HG02588 (cell line): Measurements from ENCODE around the gene CMIP.
A peak's percentile ranks its signal among the peaks of the same experiment; 100 is the strongest.
"Not testable (repeated sequence)": the region's sequence is repeated elsewhere in the genome, so short reads cannot be mapped to it uniquely, and the experiment has no call there.

Source experiments
- ATAC-seq: cut with Tn5 transposase; IDR thresholded peaks from one replicate; pipeline ENCODE4 v1.9.1; 2021; ENCODE audit warnings: mild to moderate bottlenecking, moderate library complexity; ENCODE audit not compliant: unreplicated experiment

CMIP gene

DNA sequence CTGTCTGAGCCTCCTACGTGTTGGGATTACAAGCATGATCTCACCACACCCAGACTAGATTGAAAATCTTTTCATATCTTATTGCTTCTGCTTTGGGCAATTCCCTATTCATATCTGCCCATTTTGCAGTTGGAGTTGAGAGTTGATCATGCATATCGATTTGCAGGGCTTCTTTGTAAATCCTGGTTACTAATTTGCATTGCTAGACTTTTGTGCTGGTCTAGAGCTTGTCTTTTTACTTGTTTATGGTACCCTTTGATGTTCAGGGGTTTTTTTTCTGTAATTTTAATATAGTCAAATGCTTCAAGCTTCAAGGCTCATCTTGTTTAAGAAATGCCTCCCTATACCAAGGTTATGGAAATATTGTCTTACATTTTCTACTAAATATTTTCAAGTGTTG lies 23.5 kb upstream of the CMIP start:
- ATAC-seq: no peak

DNA sequence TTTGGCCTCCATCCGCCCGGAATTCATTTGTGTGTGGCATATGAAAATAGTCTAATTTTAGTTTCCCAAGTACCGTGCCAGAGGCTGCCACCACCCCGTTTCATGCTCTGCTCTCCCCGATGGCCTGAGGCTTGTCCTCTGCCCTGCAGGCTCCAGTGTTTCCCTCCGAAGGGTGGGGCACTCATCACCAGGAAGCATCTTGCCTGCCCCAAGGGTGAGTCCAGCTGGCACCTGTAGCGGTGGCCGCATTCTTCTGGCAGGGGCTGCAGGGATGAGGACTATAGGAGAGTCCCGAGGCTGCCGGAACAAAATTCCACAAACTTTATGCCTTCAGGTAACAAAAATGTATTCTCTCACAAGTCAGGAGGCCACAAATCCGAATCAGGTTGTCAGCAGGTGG lies 23.1 kb upstream of the CMIP start:
- ATAC-seq: no peak

- not testable (repeated sequence) for ATAC-seq
Observed at GRCh38 chr16:81422153-81422552, 22.5 kb upstream of the CMIP start.

DNA sequence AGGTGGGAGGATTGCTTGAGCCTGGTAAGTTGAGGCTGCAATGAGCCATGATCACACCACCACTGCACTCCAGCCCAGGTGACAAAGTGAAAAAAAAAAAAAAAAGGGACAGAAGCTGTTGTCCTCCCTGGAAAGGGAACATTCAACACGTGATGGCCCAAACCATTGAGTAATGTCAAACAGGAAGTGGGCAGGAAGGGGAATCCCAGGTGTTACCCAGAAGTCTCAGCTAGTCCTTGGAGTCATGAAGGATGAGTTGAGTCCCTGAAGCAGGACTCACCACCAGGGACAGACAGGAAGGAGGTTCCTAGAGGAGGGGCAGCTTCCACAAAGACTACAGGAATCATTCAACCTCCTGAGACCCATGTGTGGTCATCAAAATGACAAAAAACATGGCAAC lies 19.8 kb upstream of the CMIP start:
- no peak for ATAC-seq

DNA sequence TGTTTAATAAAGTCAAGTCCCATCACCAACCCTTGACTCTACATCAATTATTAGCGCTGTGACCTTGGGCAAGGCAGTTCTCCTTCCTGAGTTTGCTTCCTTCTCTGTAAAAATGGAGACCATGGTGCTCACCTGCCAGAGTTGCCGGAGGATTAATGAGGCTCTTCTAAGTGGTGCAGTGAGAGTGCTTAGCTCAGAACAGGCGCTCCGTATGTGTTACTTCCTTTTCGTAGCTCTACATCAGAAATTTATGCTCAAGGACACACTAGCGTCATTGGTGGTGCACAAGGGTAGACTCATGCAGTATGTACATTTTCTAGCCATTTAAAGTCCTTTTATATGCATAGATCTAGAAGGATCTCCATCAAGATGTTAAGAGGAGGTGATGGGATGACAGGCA lies 17.4 kb upstream of the CMIP start:
- ATAC-seq: no peak

DNA sequence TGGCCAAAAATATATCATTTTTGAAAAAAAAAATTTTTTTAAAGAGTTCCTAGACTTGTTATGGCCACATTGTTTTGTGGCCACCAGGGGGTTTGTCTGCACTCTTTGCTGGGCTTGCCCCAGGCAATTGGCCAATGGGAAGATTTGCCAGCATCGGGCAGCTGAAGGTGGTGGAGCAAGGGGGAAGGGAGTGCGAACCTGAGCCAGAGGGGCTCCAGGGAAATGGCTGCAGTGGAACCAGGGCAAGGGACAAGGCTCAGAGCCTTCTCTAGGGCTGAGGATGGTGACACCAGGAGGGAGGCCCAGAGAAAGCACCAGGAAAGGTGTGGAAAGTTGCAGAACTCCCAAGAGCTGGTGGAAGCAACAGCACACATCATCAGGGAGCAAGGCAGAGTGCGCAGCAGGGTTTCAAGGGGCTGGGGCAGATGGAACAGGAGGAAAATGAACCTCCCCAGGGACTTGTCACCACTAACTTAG lies 15.5 kb upstream of the CMIP start:
- ATAC-seq: no peak

- no peak for ATAC-seq
Observed at GRCh38 chr16:81431554-81432353, 12.9 kb upstream of the CMIP start.

- no peak for ATAC-seq
Observed at GRCh38 chr16:81432937-81433557, 11.6 kb upstream of the CMIP start.

GRCh38 chr16:81435103-81435502 lies 9.5 kb upstream of the CMIP start:
- ATAC-seq: no peak

GRCh38 chr16:81435567-81435966 lies 9.0 kb upstream of the CMIP start:
- ATAC-seq: no peak

DNA sequence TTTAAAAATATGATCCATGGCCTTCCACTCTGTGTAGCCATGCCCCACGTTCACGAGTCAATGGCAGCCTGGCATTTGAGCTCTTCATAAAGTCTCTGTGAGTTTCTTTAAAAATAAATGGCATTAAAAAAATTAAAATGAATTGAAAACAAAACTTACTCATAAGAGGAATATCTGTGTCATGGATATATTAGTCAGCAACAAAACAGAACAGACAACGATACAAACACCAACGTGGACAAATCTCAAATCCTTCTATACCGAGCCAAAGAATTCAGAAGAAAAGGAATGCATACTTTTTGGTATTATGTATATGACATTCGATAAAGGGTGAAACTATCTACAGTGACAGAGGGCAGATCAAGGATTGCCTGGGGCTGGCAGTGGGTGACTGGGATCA lies 8.2 kb upstream of the CMIP start:
- ATAC-seq: no peak

DNA sequence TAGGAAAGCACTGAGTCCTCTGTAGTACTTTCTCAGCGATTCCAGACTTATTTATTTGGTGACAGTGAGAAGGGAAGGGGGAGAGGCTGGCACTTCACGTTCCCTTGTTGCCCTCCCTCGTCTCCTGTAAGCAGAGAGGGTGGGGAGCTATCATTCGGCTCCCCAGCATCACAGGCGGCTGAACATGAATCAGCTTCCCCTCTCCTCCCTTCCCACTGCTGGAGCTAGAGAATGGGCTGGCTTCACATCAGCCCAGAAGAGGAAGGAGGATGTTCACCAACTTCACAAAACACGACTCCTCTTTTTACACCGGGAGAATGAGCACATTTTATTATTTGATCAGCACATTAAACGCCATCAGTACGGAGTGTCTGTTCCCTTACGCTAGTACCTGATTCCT lies 6.7 kb upstream of the CMIP start:
- ATAC-seq: no peak

GRCh38 chr16:81440888-81441761 lies 3.5 kb upstream of the CMIP start:
- ATAC-seq: no peak

DNA sequence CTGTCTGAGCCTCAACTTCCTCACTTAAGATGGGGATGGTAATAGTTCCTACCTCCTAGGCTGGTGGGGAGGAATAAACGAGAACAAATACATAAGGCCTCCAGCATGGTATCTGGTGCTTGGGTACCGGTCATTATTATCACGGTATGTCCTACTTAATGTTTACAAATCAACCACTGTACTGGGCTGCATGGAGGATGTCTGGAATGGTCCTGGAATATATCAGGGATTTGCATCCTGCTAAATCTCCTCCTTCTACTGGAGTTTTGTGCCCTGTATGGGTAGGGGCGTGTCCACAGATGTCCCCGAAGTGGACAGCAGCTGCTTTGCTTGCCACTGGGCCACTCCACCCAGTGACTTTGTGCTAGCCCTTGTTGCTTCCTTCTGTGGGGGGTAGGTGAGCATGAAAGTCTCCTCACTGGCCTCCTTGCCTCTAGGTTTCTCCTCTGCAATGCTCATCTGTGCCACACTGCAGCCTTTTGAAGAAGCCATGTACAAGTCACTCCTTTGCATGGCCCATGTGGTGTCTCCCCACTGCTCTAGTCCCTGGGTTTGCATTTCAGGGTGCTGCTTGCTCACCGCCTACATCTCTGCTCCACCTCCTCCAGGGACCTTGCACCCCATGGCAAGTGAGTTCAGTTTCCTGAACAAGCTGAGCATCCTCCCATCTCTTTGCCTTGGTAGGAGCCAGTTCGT lies 2.2 kb upstream of the CMIP start:
- ATAC-seq: no peak

DNA sequence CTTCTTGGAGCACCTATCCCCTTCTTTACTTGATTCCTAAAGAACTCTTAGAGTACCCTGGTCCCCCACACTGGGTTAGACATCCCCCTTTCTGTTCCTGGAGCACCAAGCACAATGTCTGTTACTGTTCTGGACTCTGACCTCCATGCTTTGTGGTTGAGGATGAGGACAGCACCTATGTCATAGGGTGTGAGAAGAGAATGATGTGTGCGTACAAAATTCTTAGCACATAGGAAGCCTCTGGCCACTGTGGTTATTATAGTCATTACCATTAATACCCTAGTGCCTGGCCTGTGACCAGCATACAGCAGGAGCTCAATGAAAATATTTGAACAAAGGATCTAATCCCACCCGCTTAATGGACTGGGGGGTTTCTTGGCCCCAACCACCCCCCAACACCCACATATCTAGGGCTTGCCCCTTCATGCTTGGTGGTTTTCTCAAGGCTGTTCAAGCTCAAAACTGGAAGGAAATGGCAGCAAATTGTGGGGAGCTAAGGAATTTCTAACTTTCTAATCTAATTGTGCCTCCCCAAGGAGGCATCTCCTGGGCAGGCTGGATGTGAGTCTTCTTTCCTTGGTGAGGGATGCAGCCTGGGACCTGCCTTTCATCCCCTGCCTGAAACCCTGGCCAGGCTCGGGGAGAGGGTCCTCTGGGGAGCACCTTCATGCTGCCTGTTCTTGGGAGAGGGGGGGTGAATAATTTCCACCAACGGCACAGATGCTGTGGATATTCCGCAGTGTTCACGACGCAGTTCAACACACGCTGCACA lies 1.5 kb upstream of the CMIP start:
- no peak for ATAC-seq

DNA sequence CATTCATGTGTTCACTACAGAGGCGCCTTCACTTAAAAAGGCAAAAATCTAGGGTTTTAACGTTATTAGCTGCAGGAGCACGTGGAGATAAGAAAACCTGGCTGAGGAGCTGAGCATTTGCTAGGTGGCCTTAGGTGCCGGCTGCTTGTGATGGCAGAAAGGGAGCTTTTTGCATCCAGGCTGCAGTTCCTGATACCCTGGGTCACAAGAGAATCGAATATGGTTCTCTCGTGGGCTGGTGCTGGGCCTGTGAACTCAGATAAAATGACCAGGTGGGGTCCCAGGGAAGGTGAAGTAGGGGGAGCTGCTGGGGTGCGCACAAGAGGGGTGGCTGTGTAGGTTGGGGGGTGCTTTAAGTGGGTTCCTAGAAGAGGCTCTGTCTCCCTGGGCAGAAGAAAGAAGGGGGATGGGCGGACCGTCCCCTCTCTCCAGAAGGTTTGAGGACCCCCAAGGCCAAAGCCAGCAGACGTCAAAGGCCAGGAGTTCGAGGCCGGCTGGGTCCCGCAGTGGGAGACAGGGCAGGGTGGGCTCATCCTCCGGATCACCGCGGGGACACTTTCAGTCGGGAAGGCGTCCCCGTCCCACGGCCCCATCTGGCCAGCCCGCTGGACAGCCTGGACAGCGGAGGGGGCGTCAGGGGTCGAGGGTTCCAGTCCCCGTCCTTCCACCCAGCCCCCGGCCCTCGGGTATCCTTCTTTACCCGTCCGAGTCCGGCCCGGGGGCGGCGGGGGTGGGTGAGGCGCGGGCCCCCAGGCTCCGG lies 740 bp upstream of the CMIP start:
- no peak for ATAC-seq

DNA sequence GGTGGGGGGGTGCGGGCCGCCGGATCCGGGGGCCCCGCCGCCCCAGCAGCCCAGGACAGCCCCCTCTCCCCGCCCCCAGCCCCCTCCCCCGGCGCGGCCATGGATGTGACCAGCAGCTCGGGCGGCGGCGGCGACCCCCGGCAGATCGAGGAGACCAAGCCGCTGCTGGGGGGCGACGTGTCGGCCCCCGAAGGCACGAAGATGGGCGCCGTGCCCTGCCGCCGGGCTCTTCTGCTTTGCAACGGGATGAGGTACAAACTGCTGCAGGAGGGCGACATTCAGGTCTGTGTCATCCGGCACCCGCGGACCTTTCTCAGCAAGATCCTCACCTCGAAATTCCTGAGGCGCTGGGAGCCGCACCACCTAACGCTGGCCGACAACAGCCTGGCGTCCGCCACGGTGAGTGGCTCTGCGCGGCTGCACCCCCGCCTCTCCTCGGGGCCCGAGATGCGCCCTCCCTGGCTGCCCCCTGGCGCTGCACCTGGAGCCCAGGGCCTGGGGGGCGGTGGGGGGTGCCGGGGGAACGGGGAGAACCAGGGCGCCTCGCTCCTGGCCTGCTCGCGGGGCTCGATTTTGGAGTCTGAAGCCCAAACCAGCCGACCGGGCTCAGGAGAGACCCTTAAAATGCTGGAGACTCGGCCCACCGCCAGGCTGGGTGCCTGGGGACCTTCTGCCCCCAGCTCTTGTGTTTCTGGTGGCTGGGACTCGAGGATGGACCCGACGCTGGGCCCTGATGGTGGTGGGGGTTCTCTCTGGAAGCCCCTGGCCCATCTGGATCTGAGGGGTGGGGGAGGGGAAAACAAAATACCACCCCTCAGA lies 744 bp downstream of the CMIP start:
- ATAC-seq: peak; percentile 20
